ENCODE results near the gene ASCL4. TPM values are rescaled to one million over a fixed set of nuclear protein-coding genes. Genes with fewer than 3 reads are reported as not detected.
"Not testable (repeated sequence)": the region's sequence is repeated elsewhere in the genome, so short reads cannot be mapped to it uniquely, and the experiment has no call there.

Gene ASCL4
- not detected for total RNA-seq

- no peak within 1 kb of the TSS for H3K27ac ChIP-seq
- H3K4me1 ChIP-seq: peaks cover 0 to 3% of the 10 kb centered on the region in 2 donors
- H3K4me3 ChIP-seq: peak within 1 kb of the TSS; percentile 33 to 48
- no peaks in the 10 kb centered on the region for H3K36me3 ChIP-seq
- DNase-seq (ENCODE audit: low spot score in 2 of 2): no peak
- intact Hi-C loops (cut with DNase I): no loop called here
- H3K9me3 ChIP-seq: no peaks in the 10 kb centered on the region
- TF ChIP-seq CTCF (IDR thresholded peaks at IDR 0.05): no peak
- H3K27me3 ChIP-seq: no peaks in the 10 kb centered on the region
Observed at GRCh38 chr12:107774349-107775029, at the start of gene ASCL4. ASCL4 (plus strand) TSS chr12:107774704; CDS start chr12:107775219, 515 bp downstream.

GRCh38 chr12:107727327-107727726, 47.2 kb upstream of the ASCL4 start:
- H3K27ac ChIP-seq; DNase-seq (ENCODE audit: low spot score in 2 of 2); H3K36me3 ChIP-seq; H3K4me1 ChIP-seq; H3K9me3 ChIP-seq; H3K4me3 ChIP-seq; intact Hi-C loops (cut with DNase I); H3K27me3 ChIP-seq: not testable (repeated sequence)

- H3K27ac ChIP-seq; intact Hi-C loops (cut with DNase I): not testable (repeated sequence)
Observed at GRCh38 chr12:107727742-107728141, 46.8 kb upstream of the ASCL4 start.

GRCh38 chr12:107730618-107731341, 43.7 kb upstream of the ASCL4 start:
- TF ChIP-seq CTCF (IDR thresholded peaks at IDR 0.05): no peak
- no peak overlapping the region for H3K27ac ChIP-seq
- H3K36me3 ChIP-seq: peaks cover 18 to 28% of the 10 kb centered on the region in 2 donors
- DNase-seq (ENCODE audit: low spot score in 2 of 2): no peak
- no peaks in the 10 kb centered on the region for H3K9me3 ChIP-seq
- no peaks in the 10 kb centered on the region for H3K4me1 ChIP-seq
- H3K4me3 ChIP-seq: no peak overlapping the region
- intact Hi-C loops (cut with DNase I): no loop called here
- H3K27me3 ChIP-seq: no peaks in the 10 kb centered on the region

More at GRCh38 chr12:107727742-107728141, 46.8 kb upstream of the ASCL4 start:
- not testable (repeated sequence) for H3K4me1 ChIP-seq; H3K36me3 ChIP-seq; H3K9me3 ChIP-seq; H3K27me3 ChIP-seq; DNase-seq (ENCODE audit: low spot score in 2 of 2); H3K4me3 ChIP-seq

- no peak for DNase-seq (ENCODE audit: low spot score in 2 of 2)
- H3K36me3 ChIP-seq: peaks cover 24 to 34% of the 10 kb centered on the region in 2 donors
- H3K27me3 ChIP-seq: no peaks in the 10 kb centered on the region
- no peak overlapping the region for H3K27ac ChIP-seq
- H3K4me3 ChIP-seq: no peak overlapping the region
- no peaks in the 10 kb centered on the region for H3K4me1 ChIP-seq
- TF ChIP-seq CTCF (IDR thresholded peaks at IDR 0.05): no peak
- intact Hi-C loops (cut with DNase I): no loop called here
- H3K9me3 ChIP-seq: no peaks in the 10 kb centered on the region
Observed at GRCh38 chr12:107731366-107731765, 43.1 kb upstream of the ASCL4 start.

- DNase-seq (ENCODE audit: low spot score in 2 of 2): no peak
- H3K27ac ChIP-seq: no peak overlapping the region
- no peaks in the 10 kb centered on the region for H3K4me1 ChIP-seq
- H3K9me3 ChIP-seq: no peaks in the 10 kb centered on the region
- no peak for TF ChIP-seq CTCF (IDR thresholded peaks at IDR 0.05)
- intact Hi-C loops (cut with DNase I): no loop called here
- H3K4me3 ChIP-seq: no peak overlapping the region
- H3K27me3 ChIP-seq: no peaks in the 10 kb centered on the region
- peaks cover 32 to 44% of the 10 kb centered on the region in 2 donors for H3K36me3 ChIP-seq
Observed at GRCh38 chr12:107732365-107732764, 42.1 kb upstream of the ASCL4 start.
